Karpas-422 (cell line): ENCODE results near the gene UNKL. TPM values are rescaled to one million over a fixed set of nuclear protein-coding genes. Genes with fewer than 3 reads are reported as not detected.

Source experiments
- DNase-seq: peaks from one replicate; pipeline ENCODE4 v3.0.0-alpha.2; 2015
- H2AFZ ChIP-seq: fragments of 200-600 bp; sonication (generic); 2 replicates; pipeline ENCODE4 v1.6.1; 2014; ENCODE audit warnings: antibody characterized with exemption, low read length, mixed read lengths
- H3K27ac ChIP-seq: fragments of 200-600 bp; sonication (generic); 2 replicates; pipeline ENCODE4 v1.5.1; 2014; ENCODE audit warnings: mild to moderate bottlenecking, low read length, moderate library complexity
- H3K27me3 ChIP-seq: fragments of 200-600 bp; sonication (generic); 2 replicates; pipeline ENCODE4 v1.6.1; 2014; ENCODE audit warnings: low read length, mixed read lengths
- H3K36me3 ChIP-seq: fragments of 200-600 bp; sonication (generic); 2 replicates; pipeline ENCODE4 v1.6.1; 2014; ENCODE audit warnings: low read length, mixed read lengths; ENCODE audit not compliant: insufficient read depth
- H3K4me1 ChIP-seq: fragments of 200-600 bp; sonication (generic); 2 replicates; pipeline ENCODE4 v1.6.1; 2014; ENCODE audit warnings: mild to moderate bottlenecking, low read length, mixed read lengths
- H3K4me2 ChIP-seq: fragments of 200-600 bp; sonication (generic); 2 replicates; pipeline ENCODE4 v1.6.1; 2014; ENCODE audit warnings: low read length, low read depth, mild to moderate bottlenecking; ENCODE audit not compliant: poor library complexity, severe bottlenecking
- H3K4me3 ChIP-seq: fragments of 200-600 bp; sonication (generic); 2 replicates; pipeline ENCODE4 v1.5.1; 2014; ENCODE audit warnings: mild to moderate bottlenecking, antibody characterized with exemption, low read length, mixed read lengths
- H3K79me2 ChIP-seq: fragments of 200-600 bp; sonication (generic); 2 replicates; pipeline ENCODE4 v1.6.1; 2014; ENCODE audit warnings: mild to moderate bottlenecking, low read length, mixed read lengths
- H3K9ac ChIP-seq: fragments of 200-600 bp; sonication (generic); 2 replicates; pipeline ENCODE4 v1.6.0; 2014; ENCODE audit warnings: low read length
- H3K9me2 ChIP-seq: fragments of 200-600 bp; sonication (generic), shearing (Covaris generic); replicated peaks from 2 replicates; pipeline ENCODE4 v1.6.0; 2014; ENCODE audit warnings: mild to moderate bottlenecking, low read length, moderate library complexity; ENCODE audit not compliant: insufficient read depth
- H3K9me3 ChIP-seq: fragments of 300-700, 200-600 bp; sonication (generic); 2 replicates; pipeline ENCODE4 v1.6.1; 2014; ENCODE audit warnings: low read length, mixed read lengths
- H4K20me1 ChIP-seq: fragments of 200-600 bp; sonication (generic); 2 replicates; pipeline ENCODE4 v1.6.1; 2014; ENCODE audit warnings: mild to moderate bottlenecking, antibody characterized with exemption, low read length, low read depth; ENCODE audit not compliant: insufficient read depth
- total RNA-seq: library from RNA; depleted of rRNA; stranded (reverse); fragments of >200 nt; shearing (Covaris generic); gene quantifications from 2 replicates; pipeline ENCODE4 v1.2.3, GENCODE V29; 2014; ENCODE audit warnings: low replicate concordance

Gene UNKL
- total RNA-seq, 1 experiment from 2014 or later: 20.8 TPM

GRCh38 chr16:1363501-1364041, 50.9 kb downstream of the UNKL start:
- Histone ChIP-seq H3K27me3 (no peaks in the 10 kb centered on the region), H3K9me2 (no peaks in the 10 kb centered on the region), H3K4me3 (no peak overlapping the region), H3K36me3 (0 out of 2 replicates have a peak, but pooled peaks cover 3% of the 10 kb centered on the region), H3K79me2 (peaks cover 21% of the 10 kb centered on the region), H3K9ac (no peak overlapping the region), H3K27ac (no peak overlapping the region), H3K4me2 (no peak overlapping the region), H2AFZ (no peak overlapping the region), H4K20me1 (no peaks in the 10 kb centered on the region), H3K9me3 (no peaks in the 10 kb centered on the region), H3K4me1 (no peaks in the 10 kb centered on the region)
- peak; percentile 87 for DNase-seq

GRCh38 chr16:1362807-1363206, 51.7 kb downstream of the UNKL start:
- no peak for DNase-seq
- H3K9ac ChIP-seq: no peak overlapping the region
- no peaks in the 10 kb centered on the region for H3K9me3 ChIP-seq
- H3K27ac ChIP-seq: no peak overlapping the region
- no peak overlapping the region for H2AFZ ChIP-seq
- H3K4me3 ChIP-seq: no peak overlapping the region
- peaks cover 21% of the 10 kb centered on the region for H3K79me2 ChIP-seq
- no peaks in the 10 kb centered on the region for H4K20me1 ChIP-seq
- no peaks in the 10 kb centered on the region for H3K4me1 ChIP-seq
- H3K36me3 ChIP-seq: 0 out of 2 replicates have a peak, but pooled peaks cover 3% of the 10 kb centered on the region
- H3K27me3 ChIP-seq: no peaks in the 10 kb centered on the region
- H3K9me2 ChIP-seq: no peaks in the 10 kb centered on the region
- no peak overlapping the region for H3K4me2 ChIP-seq

GRCh38 chr16:1361685-1362360, 52.7 kb downstream of the UNKL start:
- Histone ChIP-seq H3K9me3 (no peaks in the 10 kb centered on the region), H3K27ac (no peak overlapping the region), H3K4me3 (no peak overlapping the region), H3K4me2 (no peak overlapping the region), H3K27me3 (no peaks in the 10 kb centered on the region), H3K4me1 (no peaks in the 10 kb centered on the region), H3K79me2 (peaks cover 21% of the 10 kb centered on the region), H4K20me1 (no peaks in the 10 kb centered on the region), H3K9me2 (no peaks in the 10 kb centered on the region), H3K36me3 (0 out of 2 replicates have a peak, but pooled peaks cover 3% of the 10 kb centered on the region), H2AFZ (no peak overlapping the region), H3K9ac (no peak overlapping the region)
- no peak for DNase-seq

- no peak for DNase-seq
- H3K27ac ChIP-seq: no peak overlapping the region
- no peak overlapping the region for H3K9ac ChIP-seq
- no peak overlapping the region for H2AFZ ChIP-seq
- 0 out of 2 replicates have a peak, but pooled peaks cover 3% of the 10 kb centered on the region for H3K36me3 ChIP-seq
- no peaks in the 10 kb centered on the region for H3K9me3 ChIP-seq
- no peaks in the 10 kb centered on the region for H3K27me3 ChIP-seq
- no peak overlapping the region for H3K4me3 ChIP-seq
- H3K9me2 ChIP-seq: no peaks in the 10 kb centered on the region
- peaks cover 50% of the 10 kb centered on the region for H3K79me2 ChIP-seq
- peaks cover 5% of the 10 kb centered on the region for H3K4me1 ChIP-seq
- no peaks in the 10 kb centered on the region for H4K20me1 ChIP-seq
- no peak overlapping the region for H3K4me2 ChIP-seq
These were observed 56.5 kb downstream of the UNKL start for GRCh38 chr16:1357906-1358566.

GRCh38 chr16:1356061-1356900, 58.2 kb downstream of the UNKL start:
- Histone ChIP-seq H2AFZ (no peak overlapping the region), H3K9ac (no peak overlapping the region), H3K27ac (no peak overlapping the region), H3K79me2 (peaks cover 52% of the 10 kb centered on the region), H3K36me3 (no peaks in the 10 kb centered on the region), H4K20me1 (no peaks in the 10 kb centered on the region), H3K9me2 (no peaks in the 10 kb centered on the region), H3K27me3 (no peaks in the 10 kb centered on the region), H3K4me2 (no peak overlapping the region), H3K4me3 (no peak overlapping the region), H3K9me3 (no peaks in the 10 kb centered on the region), H3K4me1 (peaks cover 12% of the 10 kb centered on the region)
- no peak for DNase-seq

- Histone ChIP-seq H3K4me3 (no peak overlapping the region), H3K27me3 (no peaks in the 10 kb centered on the region), H3K4me2 (no peak overlapping the region), H3K9me3 (no peaks in the 10 kb centered on the region), H3K4me1 (peaks cover 18% of the 10 kb centered on the region), H3K27ac (no peak overlapping the region), H3K9me2 (no peaks in the 10 kb centered on the region), H3K79me2 (peaks cover 59% of the 10 kb centered on the region), H4K20me1 (0 out of 2 replicates have a peak, but pooled peaks cover 6% of the 10 kb centered on the region), H2AFZ (no peak overlapping the region), H3K36me3 (no peaks in the 10 kb centered on the region), H3K9ac (no peak overlapping the region)
- no peak for DNase-seq
These were observed 58.9 kb downstream of the UNKL start for GRCh38 chr16:1355591-1355990.

- no peak for DNase-seq
These were observed 59.5 kb downstream of the UNKL start for GRCh38 chr16:1354815-1355540.

More at GRCh38 chr16:1354815-1355540, 59.5 kb downstream of the UNKL start:
- Histone ChIP-seq H3K4me3 (no peak overlapping the region), H3K27me3 (no peaks in the 10 kb centered on the region), H2AFZ (no peak overlapping the region), H3K9ac (no peak overlapping the region), H3K4me1 (peaks cover 23% of the 10 kb centered on the region), H3K27ac (no peak overlapping the region), H3K9me3 (no peaks in the 10 kb centered on the region), H3K79me2 (peaks cover 62% of the 10 kb centered on the region), H3K36me3 (no peaks in the 10 kb centered on the region), H4K20me1 (0 out of 2 replicates have a peak, but pooled peaks cover 7% of the 10 kb centered on the region), H3K9me2 (no peaks in the 10 kb centered on the region), H3K4me2 (no peak overlapping the region)
